GM19438 (cell line): ENCODE measurements around the gene ARF3.
"Not testable (repeated sequence)": the region's sequence is repeated elsewhere in the genome, so short reads cannot be mapped to it uniquely, and the experiment has no call there.

Experiments used
- ATAC-seq: cut with Tn5 transposase; IDR thresholded peaks from one replicate; pipeline ENCODE4 v1.9.1; 2021; ENCODE audit warnings: low read depth; ENCODE audit not compliant: unreplicated experiment

The ARF3 gene

DNA sequence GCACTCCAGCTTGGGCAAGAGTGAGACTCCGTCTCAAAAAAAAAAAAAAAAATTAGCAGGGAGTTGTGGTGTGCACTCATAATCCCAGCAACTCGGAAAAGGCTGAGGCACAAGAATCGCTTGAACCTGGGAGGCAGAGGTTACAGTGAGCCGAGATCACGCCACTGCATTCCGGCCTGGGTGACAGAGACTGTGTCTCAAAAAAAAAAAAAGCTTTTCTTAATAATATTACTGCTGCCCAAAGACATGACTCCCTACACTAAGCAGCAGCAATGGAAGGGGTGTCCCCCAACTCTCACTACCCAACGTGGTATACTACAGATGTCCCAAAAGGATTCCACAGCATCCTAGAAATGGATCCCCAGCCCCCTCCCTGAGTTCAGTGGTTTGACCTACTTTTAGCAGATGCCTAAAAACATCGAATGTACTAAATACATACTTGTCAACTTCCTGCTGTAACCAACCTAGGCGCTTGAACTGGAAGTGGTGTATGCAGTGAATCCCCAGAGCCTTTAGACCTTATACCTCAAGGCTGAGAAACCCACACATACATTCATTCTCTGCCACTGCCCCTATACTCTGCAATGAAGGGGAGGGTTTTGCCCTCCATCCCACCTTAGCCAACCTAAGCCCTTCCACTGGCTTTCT is 23.5 kb downstream of the ARF3 start:
- no peak for ATAC-seq

DNA sequence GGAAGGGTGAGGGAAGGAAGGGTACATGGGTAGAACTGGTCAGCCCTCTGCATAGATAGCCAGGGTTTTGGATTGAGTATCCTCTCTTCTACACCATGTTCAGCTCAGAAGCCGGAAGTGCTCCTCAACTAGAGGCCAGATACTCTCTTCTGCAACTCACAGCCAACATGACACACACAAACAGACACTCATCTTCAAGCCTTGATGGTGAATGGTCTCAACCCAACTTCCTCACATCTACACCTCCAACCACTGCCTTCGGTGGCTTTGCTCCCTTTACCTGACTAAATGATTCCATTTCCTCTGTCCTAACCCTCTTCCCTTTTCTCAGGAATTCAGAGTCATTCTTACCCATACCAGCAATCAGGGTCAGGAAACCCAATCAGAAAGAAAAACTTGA is 24.4 kb downstream of the ARF3 start:
- ATAC-seq = no peak

DNA sequence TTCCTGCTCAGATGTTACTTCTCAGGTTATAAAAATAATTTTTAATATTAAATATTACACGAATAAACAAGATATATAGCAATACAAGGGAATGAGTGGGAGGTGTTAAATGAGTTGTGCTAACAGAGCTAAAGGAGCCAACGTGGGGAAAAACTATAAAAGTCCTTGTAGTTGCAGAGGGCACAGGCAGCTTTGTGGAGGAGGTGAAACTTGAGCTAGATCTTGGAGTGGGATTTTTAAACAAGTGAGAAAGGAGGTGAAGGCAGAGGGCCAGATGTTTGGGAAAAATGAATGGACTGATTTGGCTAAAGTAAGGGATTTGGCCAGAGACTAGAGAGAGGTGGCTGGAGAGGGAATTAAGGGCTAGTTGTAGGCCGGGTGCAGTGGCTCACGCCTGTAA is 26.8 kb downstream of the ARF3 start:
- no peak for ATAC-seq

DNA sequence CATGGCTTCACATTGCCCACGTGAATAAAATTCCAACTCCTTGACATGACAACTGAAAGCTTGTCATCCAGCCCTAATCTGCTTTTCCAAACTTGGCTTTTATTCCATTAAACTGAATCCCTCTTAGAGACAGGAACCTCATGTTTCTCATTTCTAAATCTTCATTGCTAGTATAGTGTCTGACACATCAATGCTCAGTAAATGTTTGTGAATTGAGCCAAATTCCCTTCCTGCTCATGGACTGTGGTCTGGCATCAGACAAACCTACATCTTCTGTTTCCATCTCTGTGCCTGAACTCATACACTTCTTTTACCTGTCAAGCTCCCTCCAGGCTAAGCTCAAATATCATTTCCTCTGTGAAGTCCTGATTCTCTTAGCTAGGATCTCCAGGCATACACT is 27.7 kb downstream of the ARF3 start:
- ATAC-seq = no peak

DNA sequence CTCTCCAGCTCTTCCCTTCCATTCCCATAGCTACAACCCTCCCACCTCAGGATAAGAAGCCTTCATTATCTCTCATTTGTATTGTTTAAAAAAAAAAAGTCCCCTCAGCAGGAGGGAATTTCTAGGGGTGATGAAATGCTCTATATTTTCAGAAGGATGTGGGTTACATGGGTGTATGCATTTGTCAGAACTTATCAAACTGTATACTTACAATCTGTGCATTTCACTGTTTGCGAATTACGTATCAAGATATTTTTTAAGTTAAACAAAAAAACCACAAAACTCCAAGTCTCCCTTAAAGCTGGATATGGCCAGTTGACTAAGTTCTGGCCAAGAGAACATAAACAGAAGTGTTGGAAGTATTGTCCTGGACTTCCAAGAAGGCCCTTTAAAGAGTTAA is 30.0 kb downstream of the ARF3 start:
- no peak for ATAC-seq

DNA sequence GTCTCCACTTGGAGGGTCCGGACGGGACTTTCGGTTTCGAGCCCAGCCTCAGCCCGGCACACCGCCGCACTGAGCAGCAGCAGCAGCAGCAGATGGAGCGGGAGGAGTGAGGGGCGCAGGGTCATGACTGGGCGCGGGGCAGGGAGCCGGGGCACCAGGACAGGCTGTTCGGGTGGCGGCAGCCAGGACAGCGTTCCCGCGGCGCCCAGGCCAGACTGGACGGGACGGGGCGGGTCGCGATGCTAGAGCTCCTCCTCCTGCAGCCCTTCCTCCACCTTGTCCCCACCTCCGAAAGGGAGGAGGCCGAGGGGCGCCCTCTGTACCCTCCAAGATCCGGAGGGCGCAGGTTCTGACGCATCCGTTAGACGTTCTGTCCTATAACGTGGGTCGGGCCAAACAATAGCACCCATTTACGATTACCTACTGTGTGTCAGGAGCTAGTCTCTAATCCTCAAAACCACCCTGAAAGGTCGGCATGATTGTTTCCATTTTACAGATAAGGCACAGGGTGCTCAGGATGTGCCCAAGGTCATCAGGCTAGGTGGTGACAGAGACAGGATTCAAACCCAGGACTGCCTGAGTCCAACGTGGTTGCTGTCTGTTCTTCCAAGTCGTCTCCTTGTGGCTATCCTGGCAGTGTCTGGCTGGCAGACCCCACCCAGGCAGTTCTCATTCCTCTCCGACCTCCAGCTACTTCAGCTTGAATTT is 31.8 kb downstream of the ARF3 start, which contains the start of gene FKBP11:
TSS of gene FKBP11 (minus strand) at position 189 of the 708 bp plus-strand sequence. CDS start at position 125, 64 bp downstream.
- ATAC-seq = peak; percentile 67

DNA sequence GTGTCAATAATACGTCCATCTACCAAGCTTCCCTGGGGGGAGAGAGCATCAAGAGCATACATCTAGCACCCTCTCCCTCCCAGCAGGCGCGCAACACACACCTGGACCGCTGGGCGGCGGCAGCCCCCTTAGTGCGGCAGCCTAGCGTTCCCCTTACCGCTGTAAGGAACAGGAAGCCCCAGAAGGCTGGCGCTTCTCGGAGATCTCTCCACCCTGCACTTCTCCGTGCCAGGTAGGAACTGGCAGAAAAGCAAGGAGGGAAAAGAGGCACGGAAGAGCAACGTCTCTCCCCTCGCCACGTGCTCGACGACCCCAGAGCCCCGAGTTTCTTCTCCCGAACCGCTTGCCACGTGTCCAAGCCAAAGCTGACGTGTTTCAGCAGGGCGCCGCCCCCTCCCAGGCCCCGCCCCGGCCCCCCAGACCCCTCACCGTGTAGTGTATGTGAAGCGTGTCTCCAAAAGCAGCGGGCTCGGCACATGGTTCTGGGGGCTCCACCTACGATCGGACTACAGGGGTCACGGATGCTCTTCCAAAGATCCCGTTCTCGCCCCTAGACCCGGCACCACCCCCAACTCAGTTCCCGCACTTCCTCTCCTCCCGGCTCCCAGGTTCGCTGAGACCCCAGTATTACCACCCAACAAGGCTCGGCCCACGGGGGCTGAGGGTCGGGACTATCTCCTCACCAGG is 32.5 kb downstream of the ARF3 start:
- ATAC-seq = peak; percentile 77

DNA sequence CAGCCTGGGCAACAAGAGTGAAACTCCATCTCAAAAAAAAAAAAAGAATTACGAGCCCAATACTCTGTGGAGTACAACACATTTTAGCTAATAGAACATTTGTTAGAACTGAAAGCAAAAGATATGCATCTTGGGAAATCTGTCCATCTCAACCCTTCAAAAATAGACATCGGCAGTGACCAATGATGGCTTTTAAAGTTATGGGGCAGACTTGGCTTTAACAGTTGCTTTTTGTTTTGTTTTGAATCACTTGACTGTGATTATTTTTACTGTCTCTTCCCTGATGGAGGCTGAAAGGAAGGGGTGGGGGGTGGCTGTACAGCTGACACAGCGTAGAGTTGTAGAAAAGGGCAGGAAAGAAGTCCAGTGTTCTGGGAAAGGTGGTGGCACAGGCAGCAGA is 34.2 kb downstream of the ARF3 start:
- ATAC-seq = no peak

DNA sequence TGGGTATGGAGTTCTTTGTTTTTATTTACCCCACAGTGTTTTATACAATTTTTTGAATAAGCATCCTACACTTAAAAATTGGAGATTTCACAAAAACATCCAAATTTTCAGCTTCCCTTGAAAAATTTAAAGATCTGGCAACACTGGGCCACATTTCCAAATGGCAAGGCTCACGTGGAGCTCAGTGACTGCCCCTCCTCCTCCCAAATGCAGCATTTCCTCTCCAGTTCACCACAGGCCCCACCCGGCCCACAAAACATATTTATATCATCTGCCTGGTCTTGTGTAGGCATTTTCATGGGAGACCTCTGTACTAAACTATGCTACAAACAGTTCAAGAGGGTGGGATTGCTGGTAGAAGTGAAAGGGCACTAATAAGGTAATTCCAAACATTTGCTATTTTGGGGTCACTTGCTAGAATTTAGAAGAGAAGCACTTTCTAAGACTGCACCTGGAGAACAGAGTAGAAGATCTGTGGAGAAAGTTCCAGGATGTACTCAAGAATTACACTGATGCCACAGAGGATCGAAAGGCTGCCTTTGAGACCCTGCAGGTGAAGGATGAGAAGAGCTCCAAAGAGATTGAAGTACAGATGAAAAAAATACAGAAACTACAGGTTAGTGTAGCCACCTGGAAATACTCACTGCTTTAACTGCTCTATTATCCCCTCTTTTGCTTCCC is 39.3 kb downstream of the ARF3 start:
- ATAC-seq = no peak

DNA sequence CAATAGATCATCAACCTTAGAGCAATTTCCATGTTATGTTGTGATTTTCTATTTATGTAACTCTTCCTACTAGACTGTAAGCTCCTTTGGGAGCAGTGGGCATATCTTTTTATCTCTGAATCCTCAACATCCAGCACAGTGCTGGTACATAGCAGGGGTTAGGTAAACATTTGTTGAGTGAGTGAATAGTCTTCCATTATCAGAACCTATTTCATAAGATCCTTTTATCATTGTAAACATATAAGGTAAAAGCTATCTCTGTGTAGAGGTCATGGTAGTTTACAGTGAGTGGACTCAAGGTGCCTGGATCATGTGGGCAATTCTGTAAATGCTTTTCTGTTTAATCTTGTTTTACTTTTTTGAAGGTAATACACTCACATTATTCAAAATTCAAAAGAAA is 47.1 kb downstream of the ARF3 start:
- ATAC-seq = no peak

DNA sequence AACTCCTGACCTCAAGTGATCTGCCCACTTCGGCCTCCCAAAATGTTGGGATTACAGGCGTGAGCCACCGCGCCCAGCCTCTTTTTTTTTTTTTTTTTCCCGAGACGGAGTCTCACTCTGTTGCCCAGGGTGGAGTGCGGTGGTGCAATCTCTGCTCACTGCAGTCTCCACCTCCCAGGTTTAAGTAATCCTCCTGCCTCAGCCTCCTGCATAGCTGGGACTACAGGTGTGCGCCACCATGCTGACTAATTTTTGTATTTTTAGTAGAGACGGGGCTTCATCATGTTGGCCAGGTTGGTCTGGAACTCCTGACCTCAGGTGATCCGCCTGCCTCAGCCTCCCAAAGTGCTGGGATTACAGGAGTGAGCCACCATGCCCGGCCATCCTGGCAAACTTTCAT is 47.6 kb downstream of the ARF3 start:
- ATAC-seq = not testable (repeated sequence)

DNA sequence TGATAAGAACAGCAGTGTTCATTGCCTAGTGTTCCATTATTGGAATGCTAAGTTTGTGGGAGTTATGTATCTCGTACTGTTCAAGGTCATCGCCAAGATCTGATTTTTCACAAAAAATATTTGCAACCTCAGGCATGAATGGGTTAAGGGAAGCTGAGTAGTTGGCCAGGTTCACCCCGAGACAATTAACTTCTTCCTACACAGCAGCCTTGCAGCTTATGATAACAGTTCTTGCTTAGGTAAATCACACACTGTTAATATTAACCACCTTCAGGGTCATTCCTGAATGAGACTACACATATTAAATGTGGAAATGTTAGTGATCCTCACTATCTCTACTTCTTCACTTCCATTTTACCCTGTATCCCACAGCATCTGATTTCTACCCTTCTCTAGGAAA is 50.0 kb downstream of the ARF3 start:
- no peak for ATAC-seq

DNA sequence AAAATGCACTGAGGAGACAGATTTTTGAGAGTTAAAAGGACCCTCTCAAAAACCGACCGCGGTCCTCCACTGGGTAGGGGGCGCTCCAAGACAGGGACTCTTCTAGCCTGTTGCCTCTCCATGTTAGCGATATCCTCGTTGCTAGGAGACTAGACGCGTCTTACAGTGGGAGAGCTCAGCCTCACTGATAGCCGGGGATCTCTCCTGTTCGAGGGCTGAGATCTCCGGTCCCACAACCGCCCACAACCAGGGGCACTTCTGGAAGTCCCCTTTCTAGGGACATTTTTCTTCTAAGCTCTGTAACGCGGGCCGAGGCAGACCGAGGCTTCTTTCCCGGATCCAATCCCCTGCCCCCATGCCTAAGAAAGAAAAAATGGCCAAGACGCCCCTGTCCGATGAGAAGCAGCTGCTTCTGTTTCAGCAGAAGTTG is 53.3 kb downstream of the ARF3 start:
- no peak for ATAC-seq

DNA sequence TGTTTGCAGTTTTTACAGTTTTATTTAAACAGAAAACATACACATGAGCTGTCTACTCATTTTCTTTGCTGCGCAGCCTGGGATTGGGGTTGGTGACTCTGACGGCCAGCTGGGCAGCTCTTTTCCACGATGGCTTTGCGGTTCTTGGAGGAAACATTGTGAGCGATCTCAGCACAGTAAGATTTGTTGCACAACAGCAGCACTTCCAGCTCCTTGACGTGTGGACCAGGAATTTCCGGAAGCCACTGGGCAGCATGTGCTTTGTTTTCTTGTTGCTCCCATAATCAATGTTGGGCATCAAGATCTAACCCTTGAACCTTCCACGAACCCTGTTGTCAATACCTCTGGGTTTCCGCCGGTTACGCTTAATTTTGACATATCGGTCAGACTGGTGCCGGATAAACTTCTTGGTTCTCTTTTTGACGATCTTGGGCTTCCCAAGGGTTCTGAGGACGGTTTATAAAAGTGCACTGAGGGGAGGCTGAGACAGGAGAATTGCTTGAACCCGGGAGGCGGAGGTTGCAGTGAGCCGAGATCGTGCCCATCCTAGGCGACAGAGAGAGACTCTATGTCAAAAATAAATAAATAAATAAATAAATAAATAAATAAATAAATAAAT is 53.8 kb downstream of the ARF3 start:
- ATAC-seq = no peak

DNA sequence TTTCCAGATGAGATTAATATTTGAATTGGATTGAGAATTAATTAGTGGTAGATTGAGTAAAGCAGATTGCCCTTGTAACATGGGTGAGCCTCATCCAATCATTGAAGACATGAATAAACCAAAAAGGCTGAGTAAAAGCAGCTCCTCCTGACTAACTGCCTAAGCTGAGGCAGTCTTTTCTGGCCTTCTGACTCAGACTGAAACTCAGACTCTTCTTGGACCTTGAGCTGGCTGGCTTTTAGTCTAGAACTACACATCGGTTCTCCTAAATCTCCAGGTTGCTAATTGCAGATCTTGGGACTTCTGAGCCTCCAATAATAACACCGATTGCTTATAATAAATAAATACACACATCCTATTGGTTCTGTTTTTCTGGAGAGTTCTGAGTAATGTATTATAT is 56.0 kb downstream of the ARF3 start:
- ATAC-seq = peak; percentile 54

DNA sequence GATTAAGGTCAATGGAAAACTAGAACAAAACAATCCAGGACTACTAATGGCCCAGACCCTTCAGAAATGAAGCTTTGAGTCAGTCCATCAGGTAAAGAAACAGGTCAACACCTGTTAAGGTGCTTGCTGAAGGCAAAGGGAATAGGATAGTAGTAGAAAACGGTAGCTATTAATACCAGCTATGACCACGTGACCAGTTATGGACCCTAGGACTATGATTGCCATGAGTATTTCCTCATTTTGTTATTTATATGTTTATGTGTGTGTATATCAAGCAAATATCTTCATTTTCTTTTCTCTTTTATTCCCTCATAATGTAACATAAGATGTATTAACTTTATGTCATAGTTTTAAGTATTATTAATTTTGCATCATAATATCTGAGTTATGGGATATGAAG is 57.6 kb downstream of the ARF3 start:
- ATAC-seq = no peak

DNA sequence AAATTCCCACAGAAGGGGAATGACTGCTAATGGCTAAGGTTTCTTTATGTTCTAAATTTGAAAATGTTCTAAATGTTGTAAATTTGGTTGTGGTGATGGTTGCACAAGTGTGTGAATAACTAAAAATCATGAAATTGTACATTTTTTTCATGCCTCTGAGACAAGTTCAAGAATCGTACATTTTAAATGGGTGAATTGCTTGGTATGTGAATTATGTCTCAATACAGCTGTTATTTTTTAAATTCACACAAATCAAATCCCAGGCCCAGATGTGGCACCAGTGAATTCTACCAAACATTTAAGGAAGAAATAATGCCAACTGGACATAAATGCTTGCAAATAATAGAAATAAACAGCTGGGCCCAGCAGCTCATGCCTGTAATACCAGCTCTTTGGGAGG is 63.0 kb downstream of the ARF3 start:
- no peak for ATAC-seq

DNA sequence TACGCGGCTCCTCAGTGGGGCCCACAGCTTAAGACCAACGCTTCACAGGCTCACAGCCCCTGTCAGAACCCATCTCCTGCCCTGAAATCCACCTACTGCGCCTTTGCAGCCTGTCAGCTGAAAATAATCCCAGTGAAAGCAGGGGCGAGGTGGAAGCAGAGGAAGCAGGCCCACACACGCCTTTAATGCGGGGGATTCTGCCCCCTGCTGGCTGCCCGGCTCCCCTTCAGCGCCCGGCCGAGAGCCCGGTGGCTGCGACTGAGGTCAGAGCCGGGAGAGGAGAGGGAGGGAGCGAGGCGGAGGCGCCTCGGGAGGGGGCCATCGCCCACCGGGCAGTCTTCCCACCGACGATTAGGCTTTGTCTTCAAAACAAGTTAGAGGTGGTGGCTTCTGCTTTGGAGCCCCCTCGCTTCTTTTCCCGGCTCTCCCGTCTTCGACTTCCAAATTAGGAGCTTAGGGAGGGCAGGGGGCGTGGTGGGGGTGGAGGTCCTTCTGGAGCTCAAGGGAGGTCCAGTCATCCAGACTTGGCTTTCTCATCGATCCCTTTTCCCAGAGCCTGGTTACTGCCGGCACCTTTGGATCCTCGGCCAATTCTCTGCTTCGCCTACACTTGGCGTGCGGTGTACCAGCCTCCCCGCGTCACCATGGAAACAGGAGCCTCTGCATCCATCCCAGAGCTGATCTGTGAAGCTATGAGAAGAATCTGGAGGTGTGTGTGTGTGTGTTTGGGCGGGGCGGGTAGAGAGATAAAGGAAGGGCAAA is 66.4 kb downstream of the ARF3 start:
- no peak for ATAC-seq

DNA sequence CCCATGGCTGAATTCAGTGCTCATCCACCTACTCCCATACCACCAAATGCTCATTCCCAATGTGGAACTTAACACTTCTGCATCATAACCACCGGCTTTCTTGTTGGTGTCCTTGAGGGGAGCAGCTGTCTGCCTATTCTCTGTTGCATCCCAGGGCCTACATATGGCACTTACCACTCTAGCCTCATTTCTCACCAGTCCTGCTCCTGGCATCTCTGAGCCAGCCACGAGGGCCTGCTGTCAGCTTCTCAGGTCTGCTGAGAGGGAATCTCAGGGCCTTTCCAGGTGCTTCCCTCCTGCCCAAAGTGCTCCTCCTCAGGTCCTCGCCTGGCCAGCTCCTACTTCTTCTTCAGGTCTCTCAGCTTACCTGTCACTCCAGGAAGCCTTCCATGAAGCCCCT is 67.6 kb downstream of the ARF3 start:
- no peak for ATAC-seq
